WTC11 (cell line): ENCODE results near the gene FOXP1. TPM values are rescaled to one million over a fixed set of nuclear protein-coding genes. Genes with fewer than 3 reads are reported as not detected.

Source experiments
- ATAC-seq: fragments of 200-7000 bp; cut with Tn5 transposase; 2 replicates; pipeline ENCODE4 v1.10.0; 2021; ENCODE audit warnings: mild to moderate bottlenecking, moderate library complexity
- CTCF ChIA-PET: fragments of 300-600 bp; sonication (Branson Sonifier 250); formaldehyde crosslinking; loops from one replicate; lab custom pipeline; 2021; ENCODE audit warnings: antibody characterized with exemption; lab: Charles Lee
- POLR2A ChIA-PET: fragments of 350-600 bp; sonication (Branson Sonifier 250); formaldehyde crosslinking; loops from one replicate; lab custom pipeline; 2021; ENCODE audit warnings: antibody characterized with exemption; lab: Charles Lee
- DNase-seq: peaks from one replicate; pipeline ENCODE4 v3.0.0; 2021; ENCODE audit warnings: low spot score
- H3K27ac Mint-ChIP-seq: 2 replicates; pipeline ENCODE4 v1.8.0; 2021; ENCODE audit warnings: mixed read lengths
- H3K27me3 Mint-ChIP-seq: 2 replicates; pipeline ENCODE4 v1.8.0; 2021; ENCODE audit warnings: low read depth, mild to moderate bottlenecking, moderate library complexity, mixed read lengths
- H3K36me3 Mint-ChIP-seq: 2 replicates; pipeline ENCODE4 v1.8.0; 2021; ENCODE audit warnings: mixed read lengths
- H3K4me1 Mint-ChIP-seq: 2 replicates; pipeline ENCODE4 v1.8.0; 2022; ENCODE audit warnings: mixed read lengths
- H3K4me3 Mint-ChIP-seq: 2 replicates; pipeline ENCODE4 v1.8.0; 2021; ENCODE audit warnings: mild to moderate bottlenecking, moderate library complexity, mixed read lengths
- H3K9me3 Mint-ChIP-seq: 2 replicates; pipeline ENCODE4 v1.8.0; 2021; ENCODE audit warnings: mixed read lengths
- ATF1 ChIP-seq: sonication (generic); formaldehyde crosslinking; IDR thresholded peaks from 2 replicates; pipeline ENCODE4 v1.8.1; 2023; ENCODE audit warnings: mild to moderate bottlenecking, moderate library complexity, missing genetic modification reagents
- ELF4 ChIP-seq: sonication (generic); formaldehyde crosslinking; IDR thresholded peaks from 2 replicates; pipeline ENCODE4 v1.8.1; 2022; ENCODE audit warnings: low read depth, mild to moderate bottlenecking, moderate library complexity, missing genetic modification reagents
- EMX1 ChIP-seq: fragments of 250-450 bp; sonication (Bioruptor Pico); IDR thresholded peaks from 2 replicates; pipeline ENCODE4 v1.8.0; 2021; ENCODE audit warnings: mild to moderate bottlenecking
- ESRRA ChIP-seq: sonication (generic); formaldehyde crosslinking; IDR thresholded peaks from 2 replicates; pipeline ENCODE4 v1.8.1; 2022; ENCODE audit warnings: mild to moderate bottlenecking, missing genetic modification reagents, borderline replicate concordance
- FOXJ3 ChIP-seq: sonication (generic); formaldehyde crosslinking; IDR thresholded peaks from 2 replicates; pipeline ENCODE4 v1.9.0; 2021; ENCODE audit warnings: missing genetic modification reagents, mild to moderate bottlenecking, borderline replicate concordance
- GRHL2 ChIP-seq: fragments of 250-450 bp; sonication (Bioruptor Pico); IDR thresholded peaks from 2 replicates; pipeline ENCODE4 v1.8.0; 2022; ENCODE audit warnings: mild to moderate bottlenecking, moderate library complexity; ENCODE audit not compliant: insufficient replicate concordance, severe bottlenecking
- IRF2 ChIP-seq: sonication (generic); formaldehyde crosslinking; IDR thresholded peaks from 2 replicates; pipeline ENCODE4 v1.8.0; 2022; ENCODE audit warnings: low read depth, missing genetic modification reagents, borderline replicate concordance
- JUN ChIP-seq: sonication (generic); formaldehyde crosslinking; IDR thresholded peaks from 2 replicates; pipeline ENCODE4 v1.8.0; 2023; ENCODE audit warnings: mild to moderate bottlenecking, missing genetic modification reagents
- MXD4 ChIP-seq: fragments of 250-450 bp; sonication (Bioruptor Pico); IDR thresholded peaks from 2 replicates; pipeline ENCODE4 v1.8.0; 2021; ENCODE audit warnings: mild to moderate bottlenecking, moderate library complexity, borderline replicate concordance
- NFATC4 ChIP-seq: fragments of 250-450 bp; sonication (Bioruptor Pico); IDR thresholded peaks from 2 replicates; pipeline ENCODE4 v1.9.0; 2021; ENCODE audit warnings: mild to moderate bottlenecking
- RORB ChIP-seq: fragments of 250-450 bp; sonication (Bioruptor Pico); IDR thresholded peaks from 2 replicates; pipeline ENCODE4 v1.9.0; 2021; ENCODE audit warnings: mild to moderate bottlenecking
- TCF7 ChIP-seq: sonication (generic); formaldehyde crosslinking; IDR thresholded peaks from 2 replicates; pipeline ENCODE4 v1.8.0; 2022; ENCODE audit warnings: mild to moderate bottlenecking, low read depth, missing genetic modification reagents, moderate library complexity
- TEAD1 ChIP-seq: sonication (generic); formaldehyde crosslinking; IDR thresholded peaks from 2 replicates; pipeline ENCODE4 v1.8.0; 2022; ENCODE audit warnings: mild to moderate bottlenecking, missing genetic modification reagents
- TEAD4 ChIP-seq: sonication (generic); formaldehyde crosslinking; IDR thresholded peaks from 2 replicates; pipeline ENCODE4 v1.8.0; 2022; ENCODE audit warnings: mild to moderate bottlenecking, missing genetic modification reagents
- ZNF317 ChIP-seq: sonication (generic); formaldehyde crosslinking; IDR thresholded peaks from 2 replicates; pipeline ENCODE4 v1.8.1; 2023; ENCODE audit warnings: low read depth, mild to moderate bottlenecking, moderate library complexity, missing genetic modification reagents, borderline replicate concordance
- ZNF396 ChIP-seq: fragments of 250-450 bp; sonication (Bioruptor Pico); IDR thresholded peaks from 2 replicates; pipeline ENCODE4 v1.8.0; 2021; ENCODE audit warnings: mild to moderate bottlenecking, moderate library complexity, borderline replicate concordance
- ZNF416 ChIP-seq: fragments of 250-450 bp; sonication (Bioruptor Pico); IDR thresholded peaks from 2 replicates; pipeline ENCODE4 v1.9.0; 2021; ENCODE audit warnings: mild to moderate bottlenecking, inconsistent platforms
- total RNA-seq: library from RNA; stranded (reverse); gene quantifications from 3 replicates; pipeline ENCODE4 v1.2.3, GENCODE V29; 2021
- TF ChIP-seq, protein P1 (sequence below): sonication (generic); formaldehyde crosslinking; IDR thresholded peaks from 2 replicates; pipeline ENCODE4 v1.8.1; 2022; ENCODE audit warnings: low read depth, missing genetic modification reagents, borderline replicate concordance
- TF ChIP-seq, protein P2 (sequence below): sonication (generic); formaldehyde crosslinking; IDR thresholded peaks from 2 replicates; pipeline ENCODE4 v1.8.0; 2022; ENCODE audit warnings: mild to moderate bottlenecking, missing genetic modification reagents
- TF ChIP-seq, protein P3 (sequence below): fragments of 250-450 bp; sonication (Bioruptor Pico); IDR thresholded peaks from 2 replicates; pipeline ENCODE4 v1.8.0; 2021; ENCODE audit warnings: mild to moderate bottlenecking
- TF ChIP-seq, protein P4 (sequence below): sonication (generic); formaldehyde crosslinking; IDR thresholded peaks from 2 replicates; pipeline ENCODE4 v1.8.1; 2023; ENCODE audit warnings: mild to moderate bottlenecking, moderate library complexity, missing genetic modification reagents
- TF ChIP-seq, protein P5 (sequence below): fragments of 250-450 bp; sonication (Bioruptor Pico); conservative IDR thresholded peaks from 2 replicates; pipeline ENCODE4 v1.9.0; 2021; ENCODE audit warnings: mild to moderate bottlenecking
- TF ChIP-seq, protein P6 (sequence below): sonication (generic); formaldehyde crosslinking; IDR thresholded peaks from 2 replicates; pipeline ENCODE4 v1.8.1; 2023; ENCODE audit warnings: mild to moderate bottlenecking, missing genetic modification reagents, moderate library complexity
- TF ChIP-seq, protein P7 (sequence below): sonication (generic); formaldehyde crosslinking; IDR thresholded peaks from 2 replicates; pipeline ENCODE4 v1.8.0; 2023; ENCODE audit warnings: missing genetic modification reagents, mild to moderate bottlenecking, borderline replicate concordance

FOXP1 gene
- total RNA-seq, 1 experiment from 2014 or later, result 25.8 TPM

DNA sequence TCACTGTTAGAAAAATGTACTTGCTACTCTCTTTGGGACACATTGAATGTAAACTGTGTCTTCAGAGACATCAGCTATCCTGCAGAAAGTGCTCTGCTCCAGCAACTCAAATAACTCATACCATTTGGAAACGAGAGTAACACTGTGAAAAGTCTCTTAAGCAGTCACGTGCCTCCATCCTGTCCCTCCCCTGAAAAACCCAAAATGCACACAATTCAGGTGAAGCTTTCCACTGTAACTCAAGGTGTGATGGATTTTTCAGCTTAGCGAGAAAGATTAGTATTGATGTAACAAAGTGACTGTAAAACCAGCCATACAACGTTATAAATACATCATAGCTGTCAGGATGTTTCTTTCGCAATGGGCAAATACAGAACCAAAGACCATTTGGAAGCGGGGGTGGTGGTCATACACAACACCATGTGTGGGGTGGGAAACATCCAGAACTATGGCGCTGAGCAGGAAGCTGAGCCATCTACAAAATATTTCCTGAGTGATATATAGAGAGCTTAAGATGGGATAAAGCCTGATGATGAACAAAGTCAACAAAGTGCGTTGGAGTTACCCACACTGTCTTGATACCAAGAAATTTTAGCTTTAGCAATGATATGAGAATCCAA lies 332.3 kb downstream of the FOXP1 start:
- H3K27ac Mint-ChIP-seq, result no peak overlapping the region

DNA sequence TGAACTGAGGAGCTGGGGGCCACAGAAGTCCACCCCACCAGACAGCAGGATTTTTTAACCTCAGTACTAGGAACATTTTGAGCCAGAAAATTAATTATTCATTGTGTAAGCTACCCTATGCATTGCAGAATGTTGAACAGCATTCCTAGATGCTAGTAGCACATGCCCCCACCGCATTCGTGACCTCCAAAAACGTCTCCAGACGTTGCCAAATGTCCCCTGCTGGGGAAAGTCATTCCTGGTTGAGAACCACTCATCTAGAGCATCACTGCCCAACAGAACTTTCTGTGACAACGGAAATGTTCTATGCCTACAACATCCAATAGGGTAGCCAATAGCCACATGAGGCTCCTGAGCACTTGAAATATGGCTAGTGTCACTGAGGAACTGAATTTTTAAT lies 333.5 kb downstream of the FOXP1 start:
- ChIA-PET CTCF (no interaction called here), POLR2A (no interaction called here)
- DNase-seq (no peak), ATAC-seq (no peak)
- no peak overlapping the region for H3K27ac Mint-ChIP-seq
- no peak overlapping the region for H3K4me3 Mint-ChIP-seq
- no peaks in the 10 kb centered on the region for H3K9me3 Mint-ChIP-seq
- no peaks in the 10 kb centered on the region for H3K36me3 Mint-ChIP-seq
- H3K4me1 Mint-ChIP-seq, result peaks cover 28% of the 10 kb centered on the region
- no peaks in the 10 kb centered on the region for H3K27me3 Mint-ChIP-seq
- no peak for TF ChIP-seq NFATC4
- no peak for TF ChIP-seq ATF1
- TF ChIP-seq TCF7, result no peak
- TF ChIP-seq, protein P1, sequence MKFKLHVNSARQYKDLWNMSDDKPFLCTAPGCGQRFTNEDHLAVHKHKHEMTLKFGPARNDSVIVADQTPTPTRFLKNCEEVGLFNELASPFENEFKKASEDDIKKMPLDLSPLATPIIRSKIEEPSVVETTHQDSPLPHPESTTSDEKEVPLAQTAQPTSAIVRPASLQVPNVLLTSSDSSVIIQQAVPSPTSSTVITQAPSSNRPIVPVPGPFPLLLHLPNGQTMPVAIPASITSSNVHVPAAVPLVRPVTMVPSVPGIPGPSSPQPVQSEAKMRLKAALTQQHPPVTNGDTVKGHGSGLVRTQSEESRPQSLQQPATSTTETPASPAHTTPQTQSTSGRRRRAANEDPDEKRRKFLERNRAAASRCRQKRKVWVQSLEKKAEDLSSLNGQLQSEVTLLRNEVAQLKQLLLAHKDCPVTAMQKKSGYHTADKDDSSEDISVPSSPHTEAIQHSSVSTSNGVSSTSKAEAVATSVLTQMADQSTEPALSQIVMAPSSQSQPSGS (CRISPR knock-in tag), result no peak
- TF ChIP-seq, protein P2, sequence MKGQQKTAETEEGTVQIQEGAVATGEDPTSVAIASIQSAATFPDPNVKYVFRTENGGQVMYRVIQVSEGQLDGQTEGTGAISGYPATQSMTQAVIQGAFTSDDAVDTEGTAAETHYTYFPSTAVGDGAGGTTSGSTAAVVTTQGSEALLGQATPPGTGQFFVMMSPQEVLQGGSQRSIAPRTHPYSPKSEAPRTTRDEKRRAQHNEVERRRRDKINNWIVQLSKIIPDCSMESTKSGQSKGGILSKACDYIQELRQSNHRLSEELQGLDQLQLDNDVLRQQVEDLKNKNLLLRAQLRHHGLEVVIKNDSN, result no peak
- TF ChIP-seq TEAD1 (CRISPR knock-in tag), result no peak
- TF ChIP-seq ESRRA, result no peak
- TF ChIP-seq, protein P3, sequence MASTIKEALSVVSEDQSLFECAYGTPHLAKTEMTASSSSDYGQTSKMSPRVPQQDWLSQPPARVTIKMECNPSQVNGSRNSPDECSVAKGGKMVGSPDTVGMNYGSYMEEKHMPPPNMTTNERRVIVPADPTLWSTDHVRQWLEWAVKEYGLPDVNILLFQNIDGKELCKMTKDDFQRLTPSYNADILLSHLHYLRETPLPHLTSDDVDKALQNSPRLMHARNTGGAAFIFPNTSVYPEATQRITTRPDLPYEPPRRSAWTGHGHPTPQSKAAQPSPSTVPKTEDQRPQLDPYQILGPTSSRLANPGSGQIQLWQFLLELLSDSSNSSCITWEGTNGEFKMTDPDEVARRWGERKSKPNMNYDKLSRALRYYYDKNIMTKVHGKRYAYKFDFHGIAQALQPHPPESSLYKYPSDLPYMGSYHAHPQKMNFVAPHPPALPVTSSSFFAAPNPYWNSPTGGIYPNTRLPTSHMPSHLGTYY (CRISPR knock-in tag), result no peak
- no peak for TF ChIP-seq GRHL2 (CRISPR knock-in tag)
- TF ChIP-seq ZNF396 (CRISPR knock-in tag), result no peak
- TF ChIP-seq RORB (CRISPR knock-in tag), result no peak

More for the DNA sequence above, 332.3 kb downstream of the FOXP1 start:
- DNase-seq (no peak), ATAC-seq (no peak)
- ChIA-PET CTCF (no interaction called here), POLR2A (no interaction called here)
- Mint-ChIP-seq H3K4me3 (no peak overlapping the region), H3K4me1 (peaks cover 23% of the 10 kb centered on the region), H3K36me3 (no peaks in the 10 kb centered on the region), H3K9me3 (no peaks in the 10 kb centered on the region), H3K27me3 (no peaks in the 10 kb centered on the region)
- TF ChIP-seq TEAD4 (CRISPR knock-in tag) (no peak), ELF4 (CRISPR knock-in tag) (no peak), JUN (CRISPR knock-in tag) (no peak), MXD4 (CRISPR knock-in tag) (no peak), ZNF317 (CRISPR knock-in tag) (no peak), FOXJ3 (CRISPR knock-in tag) (no peak), ZNF416 (CRISPR knock-in tag) (no peak), IRF2 (CRISPR knock-in tag) (no peak), EMX1 (no peak), GRHL2 (CRISPR knock-in tag) (no peak)
- TF ChIP-seq, protein P4, sequence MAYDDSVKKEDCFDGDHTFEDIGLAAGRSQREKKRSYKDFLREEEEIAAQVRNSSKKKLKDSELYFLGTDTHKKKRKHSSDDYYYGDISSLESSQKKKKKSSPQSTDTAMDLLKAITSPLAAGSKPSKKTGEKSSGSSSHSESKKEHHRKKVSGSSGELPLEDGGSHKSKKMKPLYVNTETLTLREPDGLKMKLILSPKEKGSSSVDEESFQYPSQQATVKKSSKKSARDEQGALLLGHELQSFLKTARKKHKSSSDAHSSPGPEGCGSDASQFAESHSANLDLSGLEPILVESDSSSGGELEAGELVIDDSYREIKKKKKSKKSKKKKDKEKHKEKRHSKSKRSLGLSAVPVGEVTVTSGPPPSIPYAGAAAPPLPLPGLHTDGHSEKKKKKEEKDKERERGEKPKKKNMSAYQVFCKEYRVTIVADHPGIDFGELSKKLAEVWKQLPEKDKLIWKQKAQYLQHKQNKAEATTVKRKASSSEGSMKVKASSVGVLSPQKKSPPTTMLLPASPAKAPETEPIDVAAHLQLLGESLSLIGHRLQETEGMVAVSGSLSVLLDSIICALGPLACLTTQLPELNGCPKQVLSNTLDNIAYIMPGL (CRISPR knock-in tag), result no peak
- TF ChIP-seq, protein P5, sequence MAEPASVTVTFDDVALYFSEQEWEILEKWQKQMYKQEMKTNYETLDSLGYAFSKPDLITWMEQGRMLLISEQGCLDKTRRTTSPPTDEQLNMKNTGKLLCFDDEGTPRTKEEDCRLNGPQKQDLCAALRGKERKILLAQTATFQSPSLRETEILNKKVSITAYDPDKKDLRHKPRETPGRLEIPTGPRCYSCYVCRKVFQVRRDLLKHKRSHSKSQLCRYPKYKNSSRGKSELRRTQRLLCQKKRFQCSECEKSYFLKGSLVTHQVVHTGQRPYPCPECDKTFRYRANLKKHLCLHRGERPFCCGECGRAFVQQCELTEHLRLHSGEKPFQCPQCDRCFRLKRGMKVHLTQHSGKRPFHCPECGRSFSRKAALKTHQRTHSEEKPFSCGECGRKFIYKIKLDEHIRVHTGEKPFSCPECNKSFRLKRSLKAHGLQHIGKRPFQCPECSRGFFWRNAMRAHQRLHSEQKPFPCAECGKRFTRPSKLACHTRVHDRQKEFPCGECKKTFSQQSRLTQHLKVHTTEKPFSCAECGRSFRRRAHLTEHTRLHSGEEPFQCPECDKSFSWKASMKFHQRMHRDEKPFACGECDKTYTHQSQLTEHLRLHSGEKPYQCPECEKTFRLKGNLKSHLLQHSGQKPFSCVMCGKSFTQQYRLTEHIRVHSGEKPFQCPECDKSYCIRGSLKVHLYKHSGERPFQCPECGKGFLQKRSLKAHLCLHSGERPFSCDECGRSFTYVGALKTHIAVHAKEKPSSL (CRISPR knock-in tag), result no peak
- TF ChIP-seq, protein P6, sequence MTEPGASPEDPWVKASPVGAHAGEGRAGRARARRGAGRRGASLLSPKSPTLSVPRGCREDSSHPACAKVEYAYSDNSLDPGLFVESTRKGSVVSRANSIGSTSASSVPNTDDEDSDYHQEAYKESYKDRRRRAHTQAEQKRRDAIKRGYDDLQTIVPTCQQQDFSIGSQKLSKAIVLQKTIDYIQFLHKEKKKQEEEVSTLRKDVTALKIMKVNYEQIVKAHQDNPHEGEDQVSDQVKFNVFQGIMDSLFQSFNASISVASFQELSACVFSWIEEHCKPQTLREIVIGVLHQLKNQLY (CRISPR knock-in tag), result no peak
- TF ChIP-seq, protein P7, sequence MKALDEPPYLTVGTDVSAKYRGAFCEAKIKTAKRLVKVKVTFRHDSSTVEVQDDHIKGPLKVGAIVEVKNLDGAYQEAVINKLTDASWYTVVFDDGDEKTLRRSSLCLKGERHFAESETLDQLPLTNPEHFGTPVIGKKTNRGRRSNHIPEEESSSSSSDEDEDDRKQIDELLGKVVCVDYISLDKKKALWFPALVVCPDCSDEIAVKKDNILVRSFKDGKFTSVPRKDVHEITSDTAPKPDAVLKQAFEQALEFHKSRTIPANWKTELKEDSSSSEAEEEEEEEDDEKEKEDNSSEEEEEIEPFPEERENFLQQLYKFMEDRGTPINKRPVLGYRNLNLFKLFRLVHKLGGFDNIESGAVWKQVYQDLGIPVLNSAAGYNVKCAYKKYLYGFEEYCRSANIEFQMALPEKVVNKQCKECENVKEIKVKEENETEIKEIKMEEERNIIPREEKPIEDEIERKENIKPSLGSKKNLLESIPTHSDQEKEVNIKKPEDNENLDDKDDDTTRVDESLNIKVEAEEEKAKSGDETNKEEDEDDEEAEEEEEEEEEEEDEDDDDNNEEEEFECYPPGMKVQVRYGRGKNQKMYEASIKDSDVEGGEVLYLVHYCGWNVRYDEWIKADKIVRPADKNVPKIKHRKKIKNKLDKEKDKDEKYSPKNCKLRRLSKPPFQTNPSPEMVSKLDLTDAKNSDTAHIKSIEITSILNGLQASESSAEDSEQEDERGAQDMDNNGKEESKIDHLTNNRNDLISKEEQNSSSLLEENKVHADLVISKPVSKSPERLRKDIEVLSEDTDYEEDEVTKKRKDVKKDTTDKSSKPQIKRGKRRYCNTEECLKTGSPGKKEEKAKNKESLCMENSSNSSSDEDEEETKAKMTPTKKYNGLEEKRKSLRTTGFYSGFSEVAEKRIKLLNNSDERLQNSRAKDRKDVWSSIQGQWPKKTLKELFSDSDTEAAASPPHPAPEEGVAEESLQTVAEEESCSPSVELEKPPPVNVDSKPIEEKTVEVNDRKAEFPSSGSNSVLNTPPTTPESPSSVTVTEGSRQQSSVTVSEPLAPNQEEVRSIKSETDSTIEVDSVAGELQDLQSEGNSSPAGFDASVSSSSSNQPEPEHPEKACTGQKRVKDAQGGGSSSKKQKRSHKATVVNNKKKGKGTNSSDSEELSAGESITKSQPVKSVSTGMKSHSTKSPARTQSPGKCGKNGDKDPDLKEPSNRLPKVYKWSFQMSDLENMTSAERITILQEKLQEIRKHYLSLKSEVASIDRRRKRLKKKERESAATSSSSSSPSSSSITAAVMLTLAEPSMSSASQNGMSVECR, result no peak
